Measurements from ENCODE around the gene NRP1.

Gene NRP1

GRCh38 chr10:33235251-33235884 lies 99.1 kb downstream of the NRP1 start:
- DNase-seq (ENCODE audit: low spot score), result no peak
- peak overlapping the region in 1 of 2 donors; percentile 41 for H3K27ac ChIP-seq
- no peak overlapping the region for H3K4me3 ChIP-seq
- TF ChIP-seq, protein P1, sequence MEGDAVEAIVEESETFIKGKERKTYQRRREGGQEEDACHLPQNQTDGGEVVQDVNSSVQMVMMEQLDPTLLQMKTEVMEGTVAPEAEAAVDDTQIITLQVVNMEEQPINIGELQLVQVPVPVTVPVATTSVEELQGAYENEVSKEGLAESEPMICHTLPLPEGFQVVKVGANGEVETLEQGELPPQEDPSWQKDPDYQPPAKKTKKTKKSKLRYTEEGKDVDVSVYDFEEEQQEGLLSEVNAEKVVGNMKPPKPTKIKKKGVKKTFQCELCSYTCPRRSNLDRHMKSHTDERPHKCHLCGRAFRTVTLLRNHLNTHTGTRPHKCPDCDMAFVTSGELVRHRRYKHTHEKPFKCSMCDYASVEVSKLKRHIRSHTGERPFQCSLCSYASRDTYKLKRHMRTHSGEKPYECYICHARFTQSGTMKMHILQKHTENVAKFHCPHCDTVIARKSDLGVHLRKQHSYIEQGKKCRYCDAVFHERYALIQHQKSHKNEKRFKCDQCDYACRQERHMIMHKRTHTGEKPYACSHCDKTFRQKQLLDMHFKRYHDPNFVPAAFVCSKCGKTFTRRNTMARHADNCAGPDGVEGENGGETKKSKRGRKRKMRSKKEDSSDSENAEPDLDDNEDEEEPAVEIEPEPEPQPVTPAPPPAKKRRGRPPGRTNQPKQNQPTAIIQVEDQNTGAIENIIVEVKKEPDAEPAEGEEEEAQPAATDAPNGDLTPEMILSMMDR (IDR thresholded peaks at IDR 0.05), result no peak

GRCh38 chr10:33234831-33235237 lies 99.6 kb downstream of the NRP1 start:
- TF ChIP-seq, protein P1 (IDR thresholded peaks at IDR 0.05), result no peak
- Histone ChIP-seq H3K4me3 (no peak overlapping the region), H3K27ac (peak overlapping the region in 1 of 2 donors; percentile 41)
- no peak for DNase-seq (ENCODE audit: low spot score)

DNA sequence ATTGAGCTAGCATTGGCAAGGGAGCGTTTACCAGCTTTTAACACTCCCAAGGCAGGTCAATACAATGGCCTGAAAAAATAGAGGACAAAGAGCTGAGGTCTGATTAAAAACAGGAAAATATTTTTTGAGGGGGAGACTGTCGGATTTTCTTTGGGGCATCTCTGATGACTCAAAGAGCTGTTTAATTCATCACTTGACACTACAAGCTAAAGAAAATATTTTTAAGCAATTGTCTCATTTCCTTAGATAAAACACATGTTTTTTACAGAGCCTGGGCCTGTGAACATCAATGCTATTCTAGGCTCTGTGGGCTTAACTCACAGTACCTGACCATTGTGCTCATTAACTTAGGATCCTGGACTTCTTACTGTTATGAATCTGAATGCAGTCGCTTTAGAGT lies 100.8 kb downstream of the NRP1 start:
- no peak overlapping the region for H3K4me3 ChIP-seq
- TF ChIP-seq, protein P1 (IDR thresholded peaks at IDR 0.05), result no peak
- DNase-seq (ENCODE audit: low spot score), result no peak
- peak overlapping the region in 1 of 2 donors; percentile 50 for H3K27ac ChIP-seq

DNA sequence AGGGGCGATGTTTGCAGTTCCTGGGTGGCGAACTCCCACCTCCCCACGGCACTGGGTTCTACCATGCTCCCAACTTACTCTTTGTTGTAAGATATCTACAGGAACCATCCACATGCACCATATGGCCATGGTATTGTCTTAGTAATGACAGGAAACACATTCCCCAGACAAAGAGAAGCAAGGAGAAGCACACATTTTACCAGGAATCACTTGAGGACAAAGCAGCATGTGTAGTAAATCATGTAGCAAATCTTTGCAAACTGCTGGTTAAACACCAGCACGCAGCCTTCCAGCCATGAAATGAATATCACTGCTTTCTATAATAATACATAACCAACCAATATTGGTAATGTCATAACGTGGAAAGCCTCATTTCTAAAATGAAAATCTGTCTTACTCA lies 101.2 kb downstream of the NRP1 start:
- no peak overlapping the region for H3K4me3 ChIP-seq
- DNase-seq (ENCODE audit: low spot score), result no peak
- TF ChIP-seq, protein P1 (IDR thresholded peaks at IDR 0.05), result no peak
- H3K27ac ChIP-seq, result peak overlapping the region in 1 of 2 donors; percentile 50

DNA sequence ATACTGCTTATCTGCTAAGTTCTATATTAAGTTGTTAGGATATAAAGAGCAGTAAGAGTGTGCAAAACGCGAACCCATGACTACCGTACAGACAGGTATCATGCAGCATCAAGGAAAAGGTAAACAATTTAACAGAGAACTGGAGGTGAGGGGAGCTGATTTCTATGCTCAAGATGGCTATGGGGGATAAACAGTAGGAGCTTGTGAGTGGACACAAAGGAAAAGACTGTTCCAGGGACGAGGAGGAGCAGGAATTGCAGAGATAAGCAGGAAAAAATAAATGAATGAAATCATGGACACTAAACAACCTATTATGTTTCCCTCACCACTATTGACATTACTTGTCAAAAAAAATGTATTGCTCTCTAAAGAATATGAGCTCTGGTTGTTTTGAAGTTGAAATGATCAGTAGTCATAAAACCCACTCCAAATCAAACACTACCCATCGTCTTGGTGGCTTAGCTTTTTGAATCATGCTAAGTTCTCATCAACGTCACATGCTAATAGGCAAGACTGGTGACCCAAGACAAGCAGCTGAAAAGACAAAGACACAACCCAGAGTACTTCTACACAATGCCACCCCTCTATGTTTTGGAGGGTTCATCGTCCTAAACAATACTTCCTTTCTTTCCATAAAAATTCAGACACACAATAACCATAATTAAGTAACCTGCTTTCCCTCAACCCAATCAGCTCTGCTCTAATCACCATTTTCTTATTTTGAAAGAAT lies 102.7 kb downstream of the NRP1 start:
- Histone ChIP-seq H3K27ac (no peak overlapping the region), H3K4me3 (no peak overlapping the region)
- DNase-seq (ENCODE audit: low spot score), result no peak
- TF ChIP-seq, protein P1 (IDR thresholded peaks at IDR 0.05), result no peak

- H3K4me3 ChIP-seq, result no peak overlapping the region
- TF ChIP-seq, protein P1 (IDR thresholded peaks at IDR 0.05), result no peak
- no peak overlapping the region for H3K27ac ChIP-seq
- no peak for DNase-seq (ENCODE audit: low spot score)
These were observed 104.6 kb downstream of the NRP1 start for GRCh38 chr10:33229949-33230267.
